Neutrophil (primary cell): ENCODE data around the gene FAM200C.

Experiments
- H3K27ac ChIP-seq: fragments of 200-600 bp; sonication (generic); 2 replicates; pipeline ENCODE4 v1.5.1; 2016; ENCODE audit warnings: mild to moderate bottlenecking, moderate library complexity
- H3K27me3 ChIP-seq: fragments of 200-600 bp; sonication (generic); 2 replicates; pipeline ENCODE4 v1.6.0; 2016; ENCODE audit warnings: mild to moderate bottlenecking
- H3K36me3 ChIP-seq: fragments of 200-600 bp; sonication (generic); 2 replicates; pipeline ENCODE4 v1.5.1; 2017
- H3K4me1 ChIP-seq, 2 experiments: fragments of 200-600 bp in 1 of 2; sonication (generic) in 1 of 2; 1 replicate in 1 of 2; 2 replicates in 1 of 2; pipeline versions ENCODE4 v1.5.1 to v1.6.1; 2013 to 2016; ENCODE audit warnings: low read depth in 1 of 2, low read length in 1 of 2, mild to moderate bottlenecking in 1 of 2, moderate library complexity in 1 of 2; ENCODE audit not compliant: control insufficient read depth in 1 of 2, insufficient read depth in 1 of 2
- H3K4me3 ChIP-seq, 2 experiments: fragments of 200-600 bp in 1 of 2; sonication (generic) in 1 of 2; 1 replicate in 1 of 2; 2 replicates in 1 of 2; pipeline ENCODE4 v1.5.1; 2013 to 2016; ENCODE audit warnings: low read depth in 1 of 2, low read length in 1 of 2, mild to moderate bottlenecking in 1 of 2, moderate library complexity in 1 of 2
- H3K9me3 ChIP-seq: fragments of 200-600 bp; sonication (generic); 2 replicates; pipeline ENCODE4 v1.5.1; 2016
- TF ChIP-seq, protein P1 (sequence below): fragments of 200-600 bp; sonication (generic); IDR thresholded peaks from 2 replicates; pipeline ENCODE4 v1.5.1; 2016; ENCODE audit warnings: antibody characterized with exemption

Gene FAM200C

DNA sequence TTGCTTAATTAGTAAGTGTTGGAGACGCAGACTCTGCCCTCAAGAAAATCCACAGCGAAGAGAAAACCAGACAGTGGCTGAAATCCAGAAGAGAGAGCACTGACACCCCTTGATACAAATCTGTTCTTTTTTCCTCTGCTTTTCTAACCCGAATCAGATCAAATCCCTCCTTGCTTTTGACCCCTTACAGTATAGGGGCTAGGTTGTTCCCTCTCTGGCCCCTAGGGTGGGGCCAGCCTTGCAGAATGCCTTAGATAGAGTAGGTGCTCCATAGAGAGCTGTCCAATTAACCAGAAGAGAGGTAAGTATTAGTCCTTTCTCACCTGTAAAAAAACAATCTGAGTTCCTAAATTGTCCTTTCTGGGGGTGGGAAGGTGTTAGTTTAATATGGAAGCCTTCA lies 39.5 kb downstream of the FAM200C start:
- TF ChIP-seq, protein P1, sequence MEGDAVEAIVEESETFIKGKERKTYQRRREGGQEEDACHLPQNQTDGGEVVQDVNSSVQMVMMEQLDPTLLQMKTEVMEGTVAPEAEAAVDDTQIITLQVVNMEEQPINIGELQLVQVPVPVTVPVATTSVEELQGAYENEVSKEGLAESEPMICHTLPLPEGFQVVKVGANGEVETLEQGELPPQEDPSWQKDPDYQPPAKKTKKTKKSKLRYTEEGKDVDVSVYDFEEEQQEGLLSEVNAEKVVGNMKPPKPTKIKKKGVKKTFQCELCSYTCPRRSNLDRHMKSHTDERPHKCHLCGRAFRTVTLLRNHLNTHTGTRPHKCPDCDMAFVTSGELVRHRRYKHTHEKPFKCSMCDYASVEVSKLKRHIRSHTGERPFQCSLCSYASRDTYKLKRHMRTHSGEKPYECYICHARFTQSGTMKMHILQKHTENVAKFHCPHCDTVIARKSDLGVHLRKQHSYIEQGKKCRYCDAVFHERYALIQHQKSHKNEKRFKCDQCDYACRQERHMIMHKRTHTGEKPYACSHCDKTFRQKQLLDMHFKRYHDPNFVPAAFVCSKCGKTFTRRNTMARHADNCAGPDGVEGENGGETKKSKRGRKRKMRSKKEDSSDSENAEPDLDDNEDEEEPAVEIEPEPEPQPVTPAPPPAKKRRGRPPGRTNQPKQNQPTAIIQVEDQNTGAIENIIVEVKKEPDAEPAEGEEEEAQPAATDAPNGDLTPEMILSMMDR, result no peak
- peaks cover 7% of the 10 kb centered on the region for H3K27me3 ChIP-seq
- no peaks in the 10 kb centered on the region for H3K4me1 ChIP-seq
- no peaks in the 10 kb centered on the region for H3K36me3 ChIP-seq
- no peak overlapping the region for H3K4me3 ChIP-seq
- H3K9me3 ChIP-seq, result no peaks in the 10 kb centered on the region
- H3K27ac ChIP-seq, result no peak overlapping the region

DNA sequence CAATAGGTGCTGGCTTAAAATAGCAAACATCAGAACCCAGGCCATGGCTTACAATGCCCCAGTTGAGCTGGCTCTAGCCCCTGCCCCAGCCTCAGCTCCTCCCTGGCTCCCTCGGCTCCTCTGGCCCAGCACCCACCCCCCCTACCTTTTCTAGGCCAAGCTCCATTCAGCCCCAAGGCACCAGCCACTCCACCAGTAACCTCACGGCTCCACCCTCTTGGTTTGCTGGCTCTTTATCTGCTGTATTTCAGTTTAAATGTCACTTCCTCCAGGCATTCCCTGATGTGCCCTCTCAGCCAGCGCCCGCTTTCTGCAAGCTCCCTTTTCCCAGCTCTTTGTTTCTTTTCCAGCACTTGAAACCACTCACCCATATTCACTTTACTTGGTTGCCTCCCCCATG lies 40.0 kb downstream of the FAM200C start:
- H3K4me3 ChIP-seq, result no peak overlapping the region
- no peaks in the 10 kb centered on the region for H3K36me3 ChIP-seq
- TF ChIP-seq, protein P1, result no peak
- H3K27me3 ChIP-seq, result peaks cover 7% of the 10 kb centered on the region
- no peak overlapping the region for H3K27ac ChIP-seq
- no peaks in the 10 kb centered on the region for H3K9me3 ChIP-seq
- H3K4me1 ChIP-seq, result no peaks in the 10 kb centered on the region

DNA sequence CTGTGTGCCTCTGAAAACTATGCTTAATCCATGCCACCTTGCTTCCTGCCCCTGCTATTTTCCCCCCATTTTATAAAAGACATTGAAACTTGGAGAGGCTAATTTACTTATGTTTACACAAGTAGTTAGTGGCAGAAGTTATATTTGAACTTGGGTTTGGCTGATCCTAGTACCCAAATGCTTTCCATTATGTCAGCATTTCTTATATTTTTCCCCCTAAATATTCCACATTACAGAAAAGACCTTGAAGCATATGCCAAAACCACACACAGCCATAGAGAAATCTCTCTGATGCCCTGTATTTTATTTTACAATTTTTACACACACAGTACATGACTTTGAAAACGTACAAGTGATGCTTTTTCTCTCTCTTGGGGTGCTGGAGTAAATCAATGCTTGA lies 40.6 kb downstream of the FAM200C start:
- H3K4me3 ChIP-seq, result no peak overlapping the region

DNA sequence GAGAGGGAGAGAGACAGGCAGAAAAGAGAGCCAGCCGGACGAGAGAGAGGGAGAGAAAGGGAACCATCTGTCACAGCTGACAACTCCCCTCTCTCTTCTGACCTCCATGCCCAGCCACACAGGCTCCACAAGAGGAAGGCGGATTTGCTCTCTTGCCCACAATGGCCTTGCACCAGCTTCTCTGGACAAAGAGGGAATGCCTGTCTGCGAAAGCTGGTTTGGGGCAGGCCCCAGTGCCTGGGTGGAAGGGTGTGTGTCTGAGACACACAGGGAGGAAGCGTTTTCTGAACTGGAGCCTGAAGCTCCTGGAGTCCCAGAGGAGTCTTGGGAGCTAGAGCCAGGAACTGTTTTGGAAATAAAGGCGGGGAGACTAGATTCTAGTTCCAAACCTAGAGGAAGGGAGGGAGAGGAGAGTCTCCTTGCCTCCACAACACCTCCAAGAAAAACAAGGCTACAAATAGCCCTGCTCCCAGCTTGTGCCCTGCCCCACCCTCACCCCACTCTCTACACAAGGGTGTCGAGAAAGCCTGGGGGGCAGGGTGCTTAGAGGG lies 41.9 kb downstream of the FAM200C start:
- TF ChIP-seq, protein P1, result no peak
- Histone ChIP-seq H3K4me1 (no peaks in the 10 kb centered on the region), H3K9me3 (no peaks in the 10 kb centered on the region), H3K27ac (no peak overlapping the region), H3K27me3 (peaks cover 7% of the 10 kb centered on the region), H3K36me3 (no peaks in the 10 kb centered on the region), H3K4me3 (no peak overlapping the region)

More for the DNA sequence above, 40.6 kb downstream of the FAM200C start:
- H3K27me3 ChIP-seq, result peaks cover 7% of the 10 kb centered on the region
- no peak overlapping the region for H3K27ac ChIP-seq
- no peaks in the 10 kb centered on the region for H3K9me3 ChIP-seq
- H3K36me3 ChIP-seq, result no peaks in the 10 kb centered on the region
- no peaks in the 10 kb centered on the region for H3K4me1 ChIP-seq
- TF ChIP-seq, protein P1, result no peak

DNA sequence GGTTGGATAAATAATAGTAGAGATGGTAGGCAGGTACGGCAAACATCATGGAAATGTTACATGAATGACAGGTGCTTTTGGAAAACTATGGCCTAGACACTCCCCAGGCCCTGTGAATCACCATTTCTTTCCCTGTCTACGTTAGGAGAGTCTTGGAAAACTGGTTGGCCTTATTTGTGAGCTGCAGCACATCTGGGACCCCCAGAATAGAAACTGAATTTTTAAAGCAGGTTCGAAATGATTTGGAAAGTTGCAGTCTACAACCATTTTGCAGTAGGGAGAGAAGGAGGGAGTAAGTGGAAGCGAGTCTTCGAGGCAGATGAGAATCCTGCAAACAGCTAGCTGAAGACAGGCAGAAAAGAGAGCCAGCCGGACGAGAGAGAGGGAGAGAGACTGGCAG lies 42.5 kb downstream of the FAM200C start:
- TF ChIP-seq, protein P1, result no peak
- no peak overlapping the region for H3K27ac ChIP-seq
- no peak overlapping the region for H3K4me3 ChIP-seq
- H3K36me3 ChIP-seq, result no peaks in the 10 kb centered on the region
- H3K27me3 ChIP-seq, result peaks cover 7% of the 10 kb centered on the region
- no peaks in the 10 kb centered on the region for H3K9me3 ChIP-seq
- H3K4me1 ChIP-seq, result no peaks in the 10 kb centered on the region
